ENCODE results near the gene MROH2A. TPM values are rescaled to one million over a fixed set of nuclear protein-coding genes. Genes with fewer than 3 reads are reported as not detected.

The MROH2A gene
- total and polyA plus RNA-seq, 9 of the 15 experiments (the other 6 are each of a cell fraction or from before 2014, with no cell fraction given) = 0.03 TPM; not detected in 8

DNA sequence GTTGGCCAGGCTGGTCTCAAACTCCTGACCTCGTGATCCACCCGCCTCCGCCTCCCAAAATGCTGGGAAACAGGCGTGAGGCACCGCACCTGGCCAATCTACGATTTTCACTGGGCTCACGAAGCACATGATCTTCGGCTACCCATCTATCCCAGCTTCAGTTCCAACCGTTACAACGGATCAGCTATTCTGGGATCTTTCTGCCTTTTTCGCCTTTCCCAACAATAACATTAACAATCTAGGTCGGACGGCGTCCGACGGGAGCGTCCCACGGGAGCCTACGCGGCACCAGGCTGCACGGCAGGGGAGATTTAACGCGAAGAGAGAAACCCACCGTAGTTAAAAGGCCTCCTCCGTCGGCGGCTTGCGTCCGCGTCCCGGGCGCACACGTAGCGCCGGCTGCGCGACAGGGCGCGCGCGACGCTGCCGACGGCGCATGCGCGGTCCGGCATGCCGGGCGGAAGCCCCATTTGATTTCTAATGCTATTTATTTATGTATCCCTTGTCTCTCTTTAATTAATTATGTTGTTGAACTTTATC, 89.9 kb downstream of the MROH2A start, which contains the start of gene MSL3B:
MSL3B (minus strand) TSS at position 394 of the 540 bp plus-strand sequence.
- ATAC-seq = peak; percentile 86
- H3K4me1 ChIP-seq (replicated peaks in 1 of 2; ENCODE audit: control insufficient read depth in 2 of 2, insufficient read depth in 2 of 2, low read length in 2 of 2) = peaks cover 0 to 6% of the 10 kb centered on the region in 2 experiments; a peak in 3 of 5 replicates
- in situ Hi-C loops (cut with MboI) = loop anchor here (25.0 kb wide), 1 partner anchor 669 kb away; no protein-coding TSS in a partner anchor
- ChIA-PET POLR2A (interaction anchor here (0.6 to 2.0 kb wide), 2 partner anchors 10 to 1266 kb away, joined by 4 to 7 read pairs; no protein-coding TSS in a partner anchor), CTCF (ENCODE audit: low intra/inter-chr PET ratio) (no interaction called here)
- DNase-seq (ENCODE audit: extremely low read depth in 1 of 4, low spot score in 3 of 4) = peak; percentile 76 to 80 (median 76)
- 1% methylated on average over 49 of the region's 50 CpGs for WGBS (ENCODE audit: insufficient coverage, low coverage, missing lambda C conversion rate)
- H4K20me1 ChIP-seq (replicated peaks; ENCODE audit: control insufficient read depth, insufficient read depth, low read length) = no peaks in the 10 kb centered on the region
- no peaks in the 10 kb centered on the region for H3K9me1 ChIP-seq (ENCODE audit: control insufficient read depth, insufficient read depth, low read length)
- intact Hi-C loops (cut with micrococcal nuclease) = no loop called here
- peak within 1 kb of the TSS; percentile 84 for H3K4me2 ChIP-seq (ENCODE audit: insufficient read depth, low read length)
- H2AFZ ChIP-seq (ENCODE audit: low read depth, low read length) = peak within 1 kb of the TSS; percentile 94
- peaks cover 3% of the 10 kb centered on the region; the same call in 1 of the 2 replicates for H3K9me3 ChIP-seq (replicated peaks; ENCODE audit: control insufficient read depth, insufficient read depth, low read depth, low read length)
- peak within 1 kb of the TSS; percentile 94 to 98 for H3K9ac ChIP-seq (ENCODE audit: insufficient read depth in 1 of 2, low read depth in 2 of 2, low read length in 2 of 2)
- H3K4me3 ChIP-seq = peak within 1 kb of the TSS; percentile 65
- peak within 1 kb of the TSS; percentile 96 for H3K27ac ChIP-seq (ENCODE audit: extremely low read depth, low read depth, low read length)
- no peaks in the 10 kb centered on the region for H3K27me3 ChIP-seq (ENCODE audit: control insufficient read depth in 2 of 2, insufficient read depth in 2 of 2, low read length in 2 of 2)
- H3K36me3 ChIP-seq (ENCODE audit: control insufficient read depth, insufficient read depth, low read length) = peaks cover 18% of the 10 kb centered on the region
- no TSS peak for BruUV-seq (replicated peaks)
- peaks cover 19% of the 10 kb centered on the region for H3K79me2 ChIP-seq (ENCODE audit: control insufficient read depth, insufficient read depth, low read length)
- FAIRE-seq = peak; percentile 67
- TF ChIP-seq, protein P1, sequence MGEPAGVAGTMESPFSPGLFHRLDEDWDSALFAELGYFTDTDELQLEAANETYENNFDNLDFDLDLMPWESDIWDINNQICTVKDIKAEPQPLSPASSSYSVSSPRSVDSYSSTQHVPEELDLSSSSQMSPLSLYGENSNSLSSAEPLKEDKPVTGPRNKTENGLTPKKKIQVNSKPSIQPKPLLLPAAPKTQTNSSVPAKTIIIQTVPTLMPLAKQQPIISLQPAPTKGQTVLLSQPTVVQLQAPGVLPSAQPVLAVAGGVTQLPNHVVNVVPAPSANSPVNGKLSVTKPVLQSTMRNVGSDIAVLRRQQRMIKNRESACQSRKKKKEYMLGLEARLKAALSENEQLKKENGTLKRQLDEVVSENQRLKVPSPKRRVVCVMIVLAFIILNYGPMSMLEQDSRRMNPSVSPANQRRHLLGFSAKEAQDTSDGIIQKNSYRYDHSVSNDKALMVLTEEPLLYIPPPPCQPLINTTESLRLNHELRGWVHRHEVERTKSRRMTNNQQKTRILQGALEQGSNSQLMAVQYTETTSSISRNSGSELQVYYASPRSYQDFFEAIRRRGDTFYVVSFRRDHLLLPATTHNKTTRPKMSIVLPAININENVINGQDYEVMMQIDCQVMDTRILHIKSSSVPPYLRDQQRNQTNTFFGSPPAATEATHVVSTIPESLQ (CRISPR knock-in tag; IDR thresholded peaks at IDR 0.05) = 0 out of 2 replicates have a peak, but pooled peaks have one; percentile 64
- TF ChIP-seq RUNX1 (IDR thresholded peaks at IDR 0.05; ENCODE audit: low read depth) (no peak), TAF1 (IDR thresholded peaks at IDR 0.05; ENCODE audit: control insufficient read depth, extremely low read depth, insufficient read depth, low read length, severe bottlenecking) (peak; percentile 25), SMAD2 (IDR thresholded peaks at IDR 0.05; ENCODE audit: low read depth, low read length) (no peak), ZNF143 (CRISPR knock-in tag; IDR thresholded peaks at IDR 0.05) (no peak), ZKSCAN8 (CRISPR knock-in tag; IDR thresholded peaks at IDR 0.05) (no peak), L3MBTL2 (IDR thresholded peaks at IDR 0.05) (peak; percentile 98), U2AF2 (optimal IDR thresholded peaks at IDR 0.05; ENCODE audit: low read depth, low read length) (no peak), POLR2G (IDR thresholded peaks at IDR 0.05; ENCODE audit: low read depth, low read length) (peak; percentile 85), POLR2B (IDR thresholded peaks at IDR 0.05; ENCODE audit: low read depth, partially characterized antibody) (peak; percentile 61), DMBX1 (CRISPR knock-in tag; IDR thresholded peaks at IDR 0.05; ENCODE audit: borderline replicate concordance) (0 out of 2 replicates have a peak, but pooled peaks have one; percentile 31), HCFC1 (IDR thresholded peaks at IDR 0.05; ENCODE audit: low read depth, low read length) (peak; percentile 45; the same call in 1 of the 2 replicates), TEAD4 (IDR thresholded peaks at IDR 0.05; ENCODE audit: low read length) (0 out of 2 replicates have a peak, but pooled peaks have one; percentile 8), TEAD4 (CRISPR knock-in tag; IDR thresholded peaks at IDR 0.05; ENCODE audit: borderline replicate concordance) (no peak)
- TF ChIP-seq, protein P2, sequence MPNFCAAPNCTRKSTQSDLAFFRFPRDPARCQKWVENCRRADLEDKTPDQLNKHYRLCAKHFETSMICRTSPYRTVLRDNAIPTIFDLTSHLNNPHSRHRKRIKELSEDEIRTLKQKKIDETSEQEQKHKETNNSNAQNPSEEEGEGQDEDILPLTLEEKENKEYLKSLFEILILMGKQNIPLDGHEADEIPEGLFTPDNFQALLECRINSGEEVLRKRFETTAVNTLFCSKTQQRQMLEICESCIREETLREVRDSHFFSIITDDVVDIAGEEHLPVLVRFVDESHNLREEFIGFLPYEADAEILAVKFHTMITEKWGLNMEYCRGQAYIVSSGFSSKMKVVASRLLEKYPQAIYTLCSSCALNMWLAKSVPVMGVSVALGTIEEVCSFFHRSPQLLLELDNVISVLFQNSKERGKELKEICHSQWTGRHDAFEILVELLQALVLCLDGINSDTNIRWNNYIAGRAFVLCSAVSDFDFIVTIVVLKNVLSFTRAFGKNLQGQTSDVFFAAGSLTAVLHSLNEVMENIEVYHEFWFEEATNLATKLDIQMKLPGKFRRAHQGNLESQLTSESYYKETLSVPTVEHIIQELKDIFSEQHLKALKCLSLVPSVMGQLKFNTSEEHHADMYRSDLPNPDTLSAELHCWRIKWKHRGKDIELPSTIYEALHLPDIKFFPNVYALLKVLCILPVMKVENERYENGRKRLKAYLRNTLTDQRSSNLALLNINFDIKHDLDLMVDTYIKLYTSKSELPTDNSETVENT (CRISPR knock-in tag; IDR thresholded peaks at IDR 0.05) = no peak
- TF ChIP-seq, protein P3, sequence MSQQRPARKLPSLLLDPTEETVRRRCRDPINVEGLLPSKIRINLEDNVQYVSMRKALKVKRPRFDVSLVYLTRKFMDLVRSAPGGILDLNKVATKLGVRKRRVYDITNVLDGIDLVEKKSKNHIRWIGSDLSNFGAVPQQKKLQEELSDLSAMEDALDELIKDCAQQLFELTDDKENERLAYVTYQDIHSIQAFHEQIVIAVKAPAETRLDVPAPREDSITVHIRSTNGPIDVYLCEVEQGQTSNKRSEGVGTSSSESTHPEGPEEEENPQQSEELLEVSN (IDR thresholded peaks at IDR 0.05; ENCODE audit: borderline replicate concordance in 1 of 2, extremely low read depth in 1 of 2, insufficient read depth in 1 of 2, insufficient read length in 1 of 2, low read depth in 1 of 2, low read length in 1 of 2, poor library complexity in 1 of 2, severe bottlenecking in 1 of 2) = peak; percentile 59 to 89
